Heart right ventricle (tissue), 16 donors: ENCODE measurements around the gene FAM168A. TPM values are rescaled to one million over a fixed set of nuclear protein-coding genes. Genes with fewer than 3 reads are reported as not detected.

Experiments used
- ATAC-seq, 8 donors: fragments of 200-7000 bp; cut with Tn5 transposase; one replicate each; pipeline ENCODE4 v1.9.1; 2020; ENCODE audit warnings: mild to moderate bottlenecking in 8 of 8, moderate library complexity in 8 of 8, moderate number of reproducible peaks in 1 of 8
- DNase-seq, 2 donors: peaks; one replicate each; pipeline ENCODE4 v3.0.0-alpha.2; 2020
- H3K27ac ChIP-seq, 10 donors: fragments of 200-600 bp; sonication (generic) in 2 of 10; one replicate each; pipeline versions ENCODE4 v1.5.0 to v1.8.0; 2020 to 2022; ENCODE audit warnings: mild to moderate bottlenecking in 3 of 10
- H3K27me3 ChIP-seq, 7 donors: fragments of 200-600 bp; one replicate each; pipeline ENCODE4 v1.8.0; 2021 to 2022; ENCODE audit warnings: mild to moderate bottlenecking in 2 of 7
- H3K36me3 ChIP-seq, 9 donors: fragments of 200-600 bp; sonication (generic) in 1 of 9; one replicate each; pipeline versions ENCODE4 v1.5.0 to v1.8.0; 2020 to 2022; ENCODE audit warnings: mild to moderate bottlenecking in 2 of 9
- H3K4me1 ChIP-seq, 9 donors: fragments of 200-600 bp; sonication (generic) in 1 of 9; one replicate each; pipeline versions ENCODE4 v1.5.0 to v1.8.0; 2020 to 2022; ENCODE audit warnings: mild to moderate bottlenecking in 4 of 9
- H3K4me3 ChIP-seq, 10 donors: fragments of 200-600 bp; sonication (generic) in 2 of 10; one replicate each; pipeline versions ENCODE4 v1.5.0 to v1.8.0; 2020 to 2022; ENCODE audit warnings: mild to moderate bottlenecking in 7 of 10, moderate library complexity in 2 of 10
- H3K9me3 ChIP-seq, 11 donors: fragments of 200-600 bp in 10 of 11; sonication (generic) in 2 of 11; one replicate each; pipeline versions ENCODE4 v1.5.0 to v1.8.0; 2013 to 2022; ENCODE audit warnings: mild to moderate bottlenecking in 2 of 11, control low read depth in 1 of 11, moderate library complexity in 1 of 11
- WGBS, 2 donors: extraction: QIAGEN DNeasy Blood & Tissue Kit; methylation state at CpG; one replicate each; pipeline ENCODE4 v1.1.7; 2013; ENCODE audit warnings: inconsistent platforms in 1 of 2; 5-methylcytosine and 5-hydroxymethylcytosine counted together
- intact Hi-C, 10 donors: fragments of 100-400 bp; cut with DNase I; formaldehyde crosslinking; loops; one replicate each; pipeline versions ENCODE4 v1.11.1 to v1.14.2; 2022
- polyA plus RNA-seq, 2 donors: library from polyadenylated mRNA; stranded (reverse); fragments of 200-250 nt; gene quantifications; one replicate each; pipeline ENCODE4 v1.2.3, GENCODE V29; 2013
- total RNA-seq, 10 donors: library from RNA; stranded (reverse); fragmentation: NEBNext Ultra II Directional in 3 of 10; extraction: Animal tissue kit (Norgen Biotek cat#: 25700) in 3 of 10; gene quantifications; one replicate each; pipeline versions ENCODE4 v1.2.1 to v1.2.4, GENCODE V29; 2021 to 2023
- TF ChIP-seq, protein P1 (sequence below), 9 donors: fragments of 200-600 bp; sonication (generic) in 2 of 9; IDR thresholded peaks; one replicate each; pipeline versions ENCODE4 v1.5.0 to v1.8.0; 2021 to 2022; ENCODE audit warnings: antibody characterized with exemption in 9 of 9, mild to moderate bottlenecking in 5 of 9, moderate library complexity in 1 of 9
- donor health status: Arrhythmogenic right ventricular cardiomyopathy.
- donor health status: ischemic (EF 13 %, LVEDD 7.1; RV severe dilation, severe dysfunction).
- donor health status: healthy with polysubstance abuse.
- donor health status: DM: no; HTN: yes; CAD: no.
- donor health status: DM: no; HTN: no; CAD: no.
- donor health status: ischemic (EF 25% LVEDD 6.9; RV normal size, moderate dysfunction).
- donor health status: ischemic (EF 25% LVEDD 5.7; RV mildly dilated, moderate dysfunction).
- donor health status: healthy.
- donor health status: DM: yes; HTN: yes; CAD: no.
- donor health status: Ischemic cardiomyopathy.
- donor health status: ischemic (EF 35%, LVEDD 5.7; RV mildly dilated, moderate dysfunction).
- donor health status: nonischemic (EF 11% LVEDD 7.7; RV severe dilation, severe dysfunction).
- donor health status: DM: yes; HTN: yes; CAD: no.
- donor health status: PGD.
- donor health status: ischemic (EF 29% LVEDD 5.4; RV normal size, mild dysfunction).
- donor health status: nonischemic (EF 23%, LVEDD 6.1; RV moderate dilation, normal function).

Gene FAM168A
- total and polyA plus RNA-seq, 12 donors = 7.9 to 37.1 (median 31.8) TPM

DNA sequence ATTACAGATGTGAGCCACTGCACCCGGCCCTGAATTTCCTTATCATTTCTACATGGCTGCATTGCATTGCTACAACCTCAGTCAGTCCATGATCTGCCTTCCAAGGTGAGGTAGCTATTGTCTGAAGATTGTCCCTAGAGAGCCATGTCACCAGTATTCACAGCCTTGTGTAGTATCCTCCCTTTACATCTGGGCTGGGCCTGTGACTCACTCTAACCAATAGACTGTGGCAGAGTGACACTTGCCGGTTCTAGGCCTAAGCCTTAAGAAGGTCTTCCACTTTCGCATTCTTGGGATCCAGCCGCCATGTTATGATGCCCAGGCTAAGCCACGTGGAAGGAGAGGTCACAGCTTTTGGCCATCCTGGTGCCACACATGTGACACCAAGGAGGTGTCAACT lies 38.3 kb upstream of the FAM168A start:
- Histone ChIP-seq H3K27ac (no peak overlapping the region), H3K36me3 (no peaks in the 10 kb centered on the region), H3K9me3 (peaks cover 0 to 6% (median 0%) of the 10 kb centered on the region in 11 donors), H3K4me1 (peaks cover 0 to 6% (median 0%) of the 10 kb centered on the region in 9 donors), H3K27me3 (no peaks in the 10 kb centered on the region), H3K4me3 (no peak overlapping the region)
- ATAC-seq (no peak), DNase-seq (no peak)
- 89 to 91% methylated on average over 5 of the region's 5 CpGs for WGBS, 2 donors
- intact Hi-C loops = loop anchor here in 1 of 10 donors (10.0 kb wide), 1 partner anchor 161 kb away; no protein-coding TSS in a partner anchor
- TF ChIP-seq, protein P1, sequence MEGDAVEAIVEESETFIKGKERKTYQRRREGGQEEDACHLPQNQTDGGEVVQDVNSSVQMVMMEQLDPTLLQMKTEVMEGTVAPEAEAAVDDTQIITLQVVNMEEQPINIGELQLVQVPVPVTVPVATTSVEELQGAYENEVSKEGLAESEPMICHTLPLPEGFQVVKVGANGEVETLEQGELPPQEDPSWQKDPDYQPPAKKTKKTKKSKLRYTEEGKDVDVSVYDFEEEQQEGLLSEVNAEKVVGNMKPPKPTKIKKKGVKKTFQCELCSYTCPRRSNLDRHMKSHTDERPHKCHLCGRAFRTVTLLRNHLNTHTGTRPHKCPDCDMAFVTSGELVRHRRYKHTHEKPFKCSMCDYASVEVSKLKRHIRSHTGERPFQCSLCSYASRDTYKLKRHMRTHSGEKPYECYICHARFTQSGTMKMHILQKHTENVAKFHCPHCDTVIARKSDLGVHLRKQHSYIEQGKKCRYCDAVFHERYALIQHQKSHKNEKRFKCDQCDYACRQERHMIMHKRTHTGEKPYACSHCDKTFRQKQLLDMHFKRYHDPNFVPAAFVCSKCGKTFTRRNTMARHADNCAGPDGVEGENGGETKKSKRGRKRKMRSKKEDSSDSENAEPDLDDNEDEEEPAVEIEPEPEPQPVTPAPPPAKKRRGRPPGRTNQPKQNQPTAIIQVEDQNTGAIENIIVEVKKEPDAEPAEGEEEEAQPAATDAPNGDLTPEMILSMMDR (IDR thresholded peaks at IDR 0.05) = no peak

DNA sequence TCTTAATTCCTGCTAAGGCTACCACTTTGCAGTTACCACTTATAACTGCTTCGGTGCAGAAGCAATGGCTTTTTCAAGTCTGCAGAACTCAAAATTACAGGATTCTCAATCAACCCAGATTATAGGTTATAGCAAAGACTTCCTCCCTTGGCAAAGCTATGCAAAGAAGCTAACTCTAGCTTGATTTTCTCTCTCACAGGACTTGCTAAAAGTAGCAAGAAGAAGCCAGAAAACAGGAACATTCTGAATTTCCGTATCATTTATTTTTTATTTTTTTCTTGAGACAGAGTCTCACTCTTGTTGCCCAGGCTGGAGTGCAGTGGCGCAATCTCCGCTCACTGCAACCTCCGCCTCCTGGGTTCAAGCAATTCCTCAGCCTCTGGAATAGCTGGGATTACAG lies 37.8 kb upstream of the FAM168A start:
- H3K27ac ChIP-seq = no peak overlapping the region
- H3K4me3 ChIP-seq = no peak overlapping the region
- 88 to 98% methylated on average over 5 of the region's 5 CpGs for WGBS, 2 donors
- peaks cover 0 to 6% (median 0%) of the 10 kb centered on the region in 11 donors for H3K9me3 ChIP-seq
- intact Hi-C loops = loop anchor here in 1 of 10 donors (10.0 kb wide), 1 partner anchor 161 kb away; no protein-coding TSS in a partner anchor
- no peak for DNase-seq
- peaks cover 0 to 4% (median 0%) of the 10 kb centered on the region in 9 donors for H3K4me1 ChIP-seq
- ATAC-seq = no peak
- no peaks in the 10 kb centered on the region for H3K27me3 ChIP-seq
- H3K36me3 ChIP-seq = no peaks in the 10 kb centered on the region
- TF ChIP-seq, protein P1 (IDR thresholded peaks at IDR 0.05) = no peak

DNA sequence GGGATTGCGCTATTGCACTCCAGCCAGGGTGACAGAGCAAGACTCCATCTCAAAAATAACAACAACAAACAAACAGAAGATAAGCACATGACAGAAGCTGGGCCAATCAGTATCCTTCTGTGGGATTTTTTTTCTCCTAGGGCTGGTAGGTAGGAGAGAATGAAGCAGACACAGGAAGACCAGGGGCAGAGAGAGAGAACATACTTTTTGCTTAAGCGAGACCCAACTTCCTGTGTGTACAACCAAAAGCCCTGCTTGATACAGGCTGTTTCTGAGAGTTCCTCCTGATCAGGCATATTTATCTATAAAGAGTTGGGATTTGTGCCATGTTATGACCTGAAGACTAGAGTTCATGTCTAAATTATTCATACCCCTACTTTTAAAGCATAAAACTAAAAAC lies 36.1 kb upstream of the FAM168A start:
- H3K27me3 ChIP-seq = no peaks in the 10 kb centered on the region
- intact Hi-C loops = loop anchor here in 1 of 10 donors (10.0 kb wide), 1 partner anchor 159 kb away; no protein-coding TSS in a partner anchor
- H3K9me3 ChIP-seq = peaks cover 0 to 6% (median 0%) of the 10 kb centered on the region in 11 donors
- no peak for ATAC-seq
- no peaks in the 10 kb centered on the region for H3K36me3 ChIP-seq
- H3K4me1 ChIP-seq = no peaks in the 10 kb centered on the region
- 75 to 90% methylated on average over 2 of the region's 2 CpGs for WGBS, 2 donors
- DNase-seq = no peak
- TF ChIP-seq, protein P1 (IDR thresholded peaks at IDR 0.05) = no peak
- no peak overlapping the region for H3K4me3 ChIP-seq
- no peak overlapping the region for H3K27ac ChIP-seq

DNA sequence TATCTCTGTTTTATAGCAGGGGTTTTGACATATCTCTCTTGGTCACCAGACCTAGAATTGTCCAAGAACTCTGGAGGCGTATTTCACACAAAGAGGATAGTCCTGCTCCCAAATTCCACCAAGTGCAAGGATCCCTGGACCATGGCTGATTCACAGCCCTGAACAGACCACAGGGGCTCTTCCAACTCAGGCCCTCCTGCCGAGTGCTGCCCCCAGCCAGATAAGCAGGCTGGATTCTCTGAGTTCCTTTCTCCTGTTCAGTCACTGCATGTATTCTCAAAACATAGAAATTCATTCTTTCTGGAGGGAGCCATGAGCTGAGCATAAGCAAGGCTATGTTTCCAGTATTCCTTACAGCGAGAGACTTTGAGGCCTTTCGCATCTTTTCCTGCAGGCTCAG lies 35.1 kb upstream of the FAM168A start:
- 93 to 94% methylated on average over 4 of the region's 4 CpGs for WGBS, 2 donors
- ATAC-seq (no peak), DNase-seq (no peak)
- Histone ChIP-seq H3K27ac (no peak overlapping the region), H3K4me1 (no peaks in the 10 kb centered on the region), H3K27me3 (no peaks in the 10 kb centered on the region), H3K4me3 (no peak overlapping the region), H3K9me3 (peaks cover 0 to 6% (median 0%) of the 10 kb centered on the region in 11 donors), H3K36me3 (no peaks in the 10 kb centered on the region)
- TF ChIP-seq, protein P1 (IDR thresholded peaks at IDR 0.05) = no peak
- intact Hi-C loops = loop anchor here in 1 of 10 donors (10.0 kb wide), 1 partner anchor 158 kb away; no protein-coding TSS in a partner anchor
